CD4-positive, CD25-positive, alpha-beta regulatory T cell (primary cell): ENCODE results near the gene CHIT1. TPM values are rescaled to one million over a fixed set of nuclear protein-coding genes. Genes with fewer than 3 reads are reported as not detected.

Experiments
- ATAC-seq, 2 donors: fragments of 150-1000 bp; cut with Tn5 transposase; one replicate each; pipeline ENCODE4 v1.10.0; 2021; ENCODE audit warnings: low read depth in 2 of 2, moderate number of reproducible peaks in 2 of 2, moderate library complexity in 1 of 2
- DNase-seq, 3 donors: peaks; one replicate each; pipeline versions ENCODE4 v3.0.0 to v3.0.0-alpha.2; 2012 to 2022; ENCODE audit warnings: mixed read lengths in 1 of 3
- H3K27ac ChIP-seq: one replicate; pipeline ENCODE4 v1.7.0; 2013; ENCODE audit warnings: mild to moderate bottlenecking, low read length; ENCODE audit not compliant: insufficient read depth, poor library complexity, severe bottlenecking
- H3K27me3 ChIP-seq: one replicate; pipeline ENCODE4 v1.7.0; 2013; ENCODE audit warnings: low read length; ENCODE audit not compliant: control insufficient read depth, insufficient read depth
- H3K36me3 ChIP-seq: one replicate; pipeline ENCODE4 v1.7.0; 2013; ENCODE audit warnings: mild to moderate bottlenecking, low read length, moderate library complexity; ENCODE audit not compliant: control insufficient read depth, insufficient read depth
- H3K4me1 ChIP-seq: 2 replicates; pipeline ENCODE4 v1.7.0; 2013; ENCODE audit warnings: mild to moderate bottlenecking, low read length; ENCODE audit not compliant: insufficient read depth, control insufficient read depth, poor library complexity, severe bottlenecking
- H3K4me3 ChIP-seq: one replicate; pipeline ENCODE4 v1.7.0; 2013; ENCODE audit warnings: low read depth, mild to moderate bottlenecking, low read length, moderate library complexity
- H3K9me3 ChIP-seq, 2 experiments: 1 replicate in 1 of 2; 2 replicates in 1 of 2; pipeline ENCODE4 v1.7.0; 2013; ENCODE audit warnings: low read length in 2 of 2, mild to moderate bottlenecking in 1 of 2, moderate library complexity in 1 of 2; ENCODE audit not compliant: control insufficient read depth in 2 of 2
- H3K27ac Mint-ChIP-seq, 3 donors: one replicate each; pipeline ENCODE4 v1.8.0; 2020 to 2022; ENCODE audit warnings: mild to moderate bottlenecking in 3 of 3, mixed read lengths in 3 of 3, moderate library complexity in 2 of 3
- H3K27me3 Mint-ChIP-seq: one replicate; pipeline ENCODE4 v1.8.0; 2022; ENCODE audit warnings: mild to moderate bottlenecking, mixed read lengths
- H3K36me3 Mint-ChIP-seq: one replicate; pipeline ENCODE4 v1.8.0; 2020; ENCODE audit warnings: mixed read lengths
- H3K4me1 Mint-ChIP-seq, 4 donors: one replicate each; pipeline ENCODE4 v1.8.0; 2020 to 2022; ENCODE audit warnings: mixed read lengths in 4 of 4, mild to moderate bottlenecking in 1 of 4
- H3K4me3 Mint-ChIP-seq, 4 donors: one replicate each; pipeline ENCODE4 v1.8.0; 2020 to 2022; ENCODE audit warnings: mild to moderate bottlenecking in 4 of 4, mixed read lengths in 4 of 4, moderate library complexity in 3 of 4
- H3K9me3 Mint-ChIP-seq, 7 donors: one replicate each; pipeline ENCODE4 v1.8.0; 2020 to 2022; ENCODE audit warnings: mixed read lengths in 7 of 7, mild to moderate bottlenecking in 3 of 7, moderate library complexity in 2 of 7
- polyA plus RNA-seq, 4 donors: library from polyadenylated mRNA; unstranded; fragments of 300-500 nt; fragmentation: Illumina TruSeq; gene quantifications; one replicate each; pipeline ENCODE4 v1.2.3, GENCODE V29; 2021
- total RNA-seq: library from RNA; stranded (reverse); gene quantifications from one replicate; pipeline ENCODE4 v1.2.3, GENCODE V29; 2022

CHIT1 gene
- total and polyA plus RNA-seq, 5 donors from 2014 or later = 0.17 TPM; not detected in 4

DNA sequence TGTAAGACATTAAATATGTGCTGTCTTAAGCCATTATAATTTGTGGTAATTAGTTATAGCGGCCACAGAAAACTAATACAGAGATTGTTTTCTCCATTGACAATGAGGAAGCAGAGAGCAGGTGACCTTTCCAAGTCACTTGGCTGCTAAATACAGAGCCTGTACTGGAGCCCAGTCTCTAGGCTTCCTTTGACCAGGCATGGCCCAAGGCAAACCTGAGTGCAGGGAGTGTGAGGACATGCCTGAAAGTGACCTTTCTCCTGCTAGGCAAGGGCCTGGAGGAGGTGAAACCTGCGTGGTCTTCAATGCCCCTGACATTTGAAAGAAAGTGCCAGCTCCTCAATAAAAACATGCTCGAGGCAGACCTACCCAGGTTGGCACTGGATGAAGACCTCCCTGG lies 30.5 kb downstream of the CHIT1 start:
- peaks cover 7% of the 10 kb centered on the region for H3K27me3 ChIP-seq
- no peaks in the 10 kb centered on the region for H3K4me1 ChIP-seq
- no peaks in the 10 kb centered on the region for H3K4me1 Mint-ChIP-seq
- H3K4me3 ChIP-seq = no peak overlapping the region
- H3K27ac Mint-ChIP-seq = no peak overlapping the region
- H3K9me3 ChIP-seq = no peaks in the 10 kb centered on the region
- no peak for ATAC-seq
- H3K27me3 Mint-ChIP-seq = peaks cover 22% of the 10 kb centered on the region
- no peak for DNase-seq
- no peaks in the 10 kb centered on the region for H3K36me3 Mint-ChIP-seq
- no peaks in the 10 kb centered on the region for H3K36me3 ChIP-seq
- no peak overlapping the region for H3K27ac ChIP-seq
- peaks cover 0 to 2% (median 0%) of the 10 kb centered on the region in 7 donors for H3K9me3 Mint-ChIP-seq
- no peak overlapping the region for H3K4me3 Mint-ChIP-seq

- no peaks in the 10 kb centered on the region for H3K9me3 Mint-ChIP-seq
- Histone ChIP-seq H3K4me3 (no peak overlapping the region), H3K27ac (no peak overlapping the region), H3K27me3 (peaks cover 7% of the 10 kb centered on the region), H3K4me1 (no peaks in the 10 kb centered on the region), H3K36me3 (no peaks in the 10 kb centered on the region), H3K9me3 (no peaks in the 10 kb centered on the region)
- no peak overlapping the region for H3K4me3 Mint-ChIP-seq
- DNase-seq (no peak), ATAC-seq (no peak)
- H3K27ac Mint-ChIP-seq = no peak overlapping the region
- no peaks in the 10 kb centered on the region for H3K4me1 Mint-ChIP-seq
- no peaks in the 10 kb centered on the region for H3K36me3 Mint-ChIP-seq
- peaks cover 17% of the 10 kb centered on the region for H3K27me3 Mint-ChIP-seq
These were observed 31.8 kb downstream of the CHIT1 start for GRCh38 chr1:203197625-203198024.

GRCh38 chr1:203196371-203196770 lies 33.1 kb downstream of the CHIT1 start:
- Mint-ChIP-seq H3K27me3 (peaks cover 13% of the 10 kb centered on the region), H3K4me1 (no peaks in the 10 kb centered on the region), H3K4me3 (no peak overlapping the region), H3K27ac (no peak overlapping the region), H3K36me3 (no peaks in the 10 kb centered on the region), H3K9me3 (no peaks in the 10 kb centered on the region)
- Histone ChIP-seq H3K27ac (no peak overlapping the region), H3K4me3 (no peak overlapping the region), H3K36me3 (no peaks in the 10 kb centered on the region), H3K9me3 (no peaks in the 10 kb centered on the region), H3K4me1 (no peaks in the 10 kb centered on the region), H3K27me3 (peaks cover 7% of the 10 kb centered on the region)
- ATAC-seq (no peak), DNase-seq (no peak)

GRCh38 chr1:203190949-203191348 lies 38.5 kb downstream of the CHIT1 start:
- no peak overlapping the region for H3K4me3 Mint-ChIP-seq
- H3K36me3 Mint-ChIP-seq = no peaks in the 10 kb centered on the region
- Histone ChIP-seq H3K27me3 (peaks cover 2% of the 10 kb centered on the region), H3K4me1 (no peaks in the 10 kb centered on the region), H3K27ac (no peak overlapping the region), H3K9me3 (no peaks in the 10 kb centered on the region), H3K36me3 (no peaks in the 10 kb centered on the region), H3K4me3 (no peak overlapping the region)
- no peaks in the 10 kb centered on the region for H3K4me1 Mint-ChIP-seq
- peaks cover 22% of the 10 kb centered on the region for H3K27me3 Mint-ChIP-seq
- H3K27ac Mint-ChIP-seq = no peak overlapping the region
- no peaks in the 10 kb centered on the region for H3K9me3 Mint-ChIP-seq
- ATAC-seq (no peak), DNase-seq (no peak)

DNA sequence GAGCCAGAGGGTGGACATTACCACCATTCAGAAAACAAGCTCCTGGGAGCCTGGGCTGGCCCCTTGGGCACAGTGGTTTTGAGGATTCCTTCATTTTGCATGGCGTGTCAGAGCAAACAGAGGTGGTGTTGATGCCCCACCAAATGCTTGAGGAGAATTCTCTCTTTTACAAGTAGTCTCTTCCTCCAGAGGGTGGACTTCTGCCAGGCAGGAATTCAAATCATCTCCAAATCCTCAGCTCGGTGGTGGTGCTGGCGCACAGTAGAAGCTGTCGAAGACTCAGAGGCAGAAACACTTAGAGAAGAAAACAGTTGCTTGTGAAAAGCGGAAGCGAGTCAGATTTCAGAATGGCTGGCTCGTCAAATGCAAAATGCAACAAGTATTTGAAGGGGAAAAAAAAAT lies 39.5 kb downstream of the CHIT1 start:
- no peaks in the 10 kb centered on the region for H3K27me3 ChIP-seq
- no peaks in the 10 kb centered on the region for H3K36me3 ChIP-seq
- no peak for DNase-seq
- Mint-ChIP-seq H3K27ac (no peak overlapping the region), H3K9me3 (no peaks in the 10 kb centered on the region), H3K4me1 (no peaks in the 10 kb centered on the region), H3K4me3 (no peak overlapping the region), H3K36me3 (no peaks in the 10 kb centered on the region), H3K27me3 (peaks cover 22% of the 10 kb centered on the region)
- no peak for ATAC-seq
- no peak overlapping the region for H3K27ac ChIP-seq
- no peaks in the 10 kb centered on the region for H3K4me1 ChIP-seq
- no peak overlapping the region for H3K4me3 ChIP-seq
- H3K9me3 ChIP-seq = no peaks in the 10 kb centered on the region

GRCh38 chr1:203188686-203189232 lies 40.7 kb downstream of the CHIT1 start:
- H3K36me3 Mint-ChIP-seq = no peaks in the 10 kb centered on the region
- no peak overlapping the region for H3K27ac Mint-ChIP-seq

DNA sequence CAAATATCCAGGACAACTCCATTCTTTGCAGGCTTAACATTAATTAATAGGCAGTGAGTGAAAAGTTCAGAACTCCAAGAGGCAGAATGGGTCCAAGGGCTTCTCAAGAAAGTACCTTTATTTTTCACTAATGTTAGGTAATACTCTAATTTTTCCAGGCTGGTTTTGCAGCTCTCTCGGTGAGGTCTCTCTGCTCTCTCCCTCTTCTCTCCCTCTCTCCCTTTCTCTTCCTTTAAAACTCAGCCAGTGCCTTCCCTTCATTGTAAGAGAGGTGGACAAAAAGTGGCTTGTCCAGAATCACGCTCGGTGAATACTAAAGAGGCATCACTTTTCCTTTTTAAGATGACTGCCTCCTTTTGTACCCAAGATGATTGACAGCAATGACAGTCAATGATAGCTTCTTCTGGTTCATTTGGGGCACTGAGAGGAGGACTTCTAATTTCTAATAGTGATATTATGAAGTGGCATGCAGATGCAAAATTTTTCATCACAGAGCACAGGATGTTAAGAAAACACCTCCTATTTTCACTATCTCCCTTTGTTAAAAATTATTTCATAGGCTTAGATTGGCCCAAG lies 41.7 kb downstream of the CHIT1 start:
- DNase-seq (no peak), ATAC-seq (no peak)
- H3K27ac ChIP-seq = no peak overlapping the region
- Mint-ChIP-seq H3K9me3 (no peaks in the 10 kb centered on the region), H3K27me3 (peaks cover 18% of the 10 kb centered on the region), H3K4me3 (no peak overlapping the region), H3K27ac (no peak overlapping the region), H3K36me3 (no peaks in the 10 kb centered on the region), H3K4me1 (no peaks in the 10 kb centered on the region)
- H3K36me3 ChIP-seq = no peaks in the 10 kb centered on the region
- H3K9me3 ChIP-seq = no peaks in the 10 kb centered on the region
- no peaks in the 10 kb centered on the region for H3K4me1 ChIP-seq
- no peak overlapping the region for H3K4me3 ChIP-seq
- no peaks in the 10 kb centered on the region for H3K27me3 ChIP-seq

More at GRCh38 chr1:203188686-203189232, 40.7 kb downstream of the CHIT1 start:
- H3K9me3 ChIP-seq = no peaks in the 10 kb centered on the region
- H3K36me3 ChIP-seq = no peaks in the 10 kb centered on the region
- H3K27me3 ChIP-seq = no peaks in the 10 kb centered on the region
- no peak overlapping the region for H3K27ac ChIP-seq
- Mint-ChIP-seq H3K4me3 (no peak overlapping the region), H3K27me3 (peaks cover 18% of the 10 kb centered on the region), H3K9me3 (no peaks in the 10 kb centered on the region), H3K4me1 (no peaks in the 10 kb centered on the region)
- ATAC-seq (no peak), DNase-seq (no peak)
- no peak overlapping the region for H3K4me3 ChIP-seq
- H3K4me1 ChIP-seq = no peaks in the 10 kb centered on the region

GRCh38 chr1:203187304-203187685 lies 42.2 kb downstream of the CHIT1 start:
- Histone ChIP-seq H3K27ac (no peak overlapping the region), H3K9me3 (no peaks in the 10 kb centered on the region), H3K36me3 (no peaks in the 10 kb centered on the region), H3K27me3 (no peaks in the 10 kb centered on the region), H3K4me1 (no peaks in the 10 kb centered on the region), H3K4me3 (no peak overlapping the region)
- Mint-ChIP-seq H3K9me3 (no peaks in the 10 kb centered on the region), H3K27me3 (peaks cover 18% of the 10 kb centered on the region), H3K4me3 (no peak overlapping the region), H3K27ac (no peak overlapping the region), H3K36me3 (no peaks in the 10 kb centered on the region), H3K4me1 (no peaks in the 10 kb centered on the region)
- ATAC-seq = no peak
- DNase-seq = no peak
